NCI-H146 treated with DMSO at 0.1 percent for 48 hours (cell line): Measurements from ENCODE around the gene BFSP2.
"Not testable (repeated sequence)": the region's sequence is repeated elsewhere in the genome, so short reads cannot be mapped to it uniquely, and the experiment has no call there.

Source experiments
- DNase-seq: peaks from one replicate; lab custom pipeline; 2025; ENCODE audit not compliant: unreplicated experiment; lab: John Stamatoyannopoulos, UW

BFSP2 gene

GRCh38 chr3:133455281-133455680, 55.4 kb downstream of the BFSP2 start:
- DNase-seq = no peak

- no peak for DNase-seq
These were observed 56.1 kb downstream of the BFSP2 start for GRCh38 chr3:133455960-133456359.

GRCh38 chr3:133457025-133457424, 57.2 kb downstream of the BFSP2 start:
- no peak for DNase-seq

DNA sequence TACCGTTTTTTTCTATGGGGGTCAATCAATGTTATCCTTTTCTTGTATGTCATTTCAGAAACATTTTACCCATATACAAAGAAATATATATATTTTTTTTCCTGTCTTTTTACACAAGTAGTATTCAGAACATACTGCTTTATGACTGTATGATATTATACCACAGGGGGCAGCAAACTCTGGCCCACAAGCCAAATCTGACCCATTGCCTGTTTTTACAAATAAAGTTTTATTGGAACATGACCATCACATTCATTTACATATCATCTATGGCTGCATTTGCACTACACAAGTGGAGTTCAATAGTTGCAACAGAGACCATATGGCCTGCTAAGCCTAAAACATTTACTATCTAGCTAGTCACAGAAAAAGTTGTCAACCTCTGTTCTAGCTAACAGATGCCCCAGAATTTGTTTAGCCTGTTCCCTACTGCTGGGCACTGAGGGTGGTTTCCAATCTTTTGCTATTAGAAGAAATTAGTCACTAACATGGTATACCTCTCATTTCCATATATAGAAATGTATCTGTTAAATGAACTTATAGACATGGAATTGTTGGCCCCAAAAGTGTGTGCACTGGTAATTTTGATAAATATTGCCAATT, 57.7 kb downstream of the BFSP2 start:
- no peak for DNase-seq

DNA sequence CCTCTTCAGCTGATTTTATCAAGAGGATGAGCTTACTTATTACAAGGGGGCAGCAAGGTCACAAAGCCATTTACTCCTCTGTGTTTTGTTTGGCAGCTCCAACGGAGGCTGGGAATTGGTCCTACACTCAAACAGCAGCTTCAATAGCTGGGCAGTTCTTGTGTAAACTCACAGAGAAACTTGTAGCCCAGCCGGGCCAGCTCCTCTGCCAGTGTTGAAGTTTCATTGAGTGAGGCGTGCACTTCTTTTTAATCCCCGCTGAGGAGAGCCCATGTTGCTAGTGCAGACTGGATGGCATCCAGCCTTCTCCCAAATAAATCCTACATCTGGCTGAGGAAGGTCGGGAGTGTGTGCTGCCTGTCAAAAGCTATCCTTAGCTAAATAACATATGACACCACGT, 59.5 kb downstream of the BFSP2 start:
- DNase-seq = no peak

DNA sequence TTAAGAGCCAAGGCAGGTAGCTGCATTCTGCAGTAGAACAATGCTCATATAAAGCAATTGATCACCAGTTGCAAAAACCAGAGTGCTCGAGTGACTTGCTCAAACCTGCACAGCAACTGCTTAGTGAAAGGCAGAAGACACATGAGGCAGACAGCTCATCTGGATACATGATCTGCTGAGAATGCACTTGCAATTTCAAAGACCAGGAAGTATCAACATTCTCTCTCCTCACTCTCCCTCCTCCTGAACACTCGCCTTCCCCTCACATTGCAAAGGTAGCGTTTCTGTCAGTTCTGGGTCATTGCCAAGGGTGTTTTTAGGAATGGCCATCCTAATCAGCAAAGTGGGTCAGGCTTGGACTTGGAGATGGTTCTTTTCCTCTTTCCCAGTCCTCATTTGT, 61.0 kb downstream of the BFSP2 start:
- no peak for DNase-seq

DNA sequence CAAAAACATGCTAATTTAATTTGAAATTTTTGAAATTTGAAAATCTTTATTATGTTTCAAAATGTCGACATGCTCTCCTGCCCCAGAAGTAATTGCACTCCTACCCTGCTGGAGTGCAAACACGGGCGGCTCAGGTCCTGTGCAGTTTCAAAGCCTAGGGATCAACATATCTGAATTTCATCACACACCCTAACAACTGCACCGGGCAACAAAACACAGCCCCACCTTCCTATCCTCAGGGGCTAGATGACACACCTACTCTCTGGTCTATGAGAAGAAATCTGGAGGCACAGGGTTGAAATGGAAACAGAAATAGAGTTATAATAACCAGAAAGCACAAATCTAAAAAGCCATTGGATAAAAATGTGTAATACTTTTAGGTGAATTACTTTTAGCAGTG, 61.4 kb downstream of the BFSP2 start:
- DNase-seq = no peak

- DNase-seq = no peak
These were observed 63.5 kb downstream of the BFSP2 start for GRCh38 chr3:133463347-133463860.

DNA sequence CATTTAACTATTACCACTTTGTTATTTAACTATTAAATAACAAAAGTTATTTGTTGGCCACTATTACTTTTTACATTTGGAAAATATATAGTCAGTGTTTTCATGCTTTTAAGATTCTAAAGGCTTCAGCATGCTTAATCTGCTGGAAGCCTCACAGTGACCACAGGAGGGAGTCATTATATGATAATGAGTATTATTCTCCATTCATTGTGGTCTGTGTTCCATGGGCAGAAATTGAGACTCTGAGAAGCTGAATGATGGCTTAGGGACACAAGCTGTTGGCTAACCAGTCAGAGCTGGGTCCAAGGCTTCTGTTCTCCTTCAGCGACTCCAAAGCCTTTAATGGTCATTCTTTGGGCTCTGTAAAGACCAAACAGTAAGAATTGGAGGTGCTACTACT, 64.7 kb downstream of the BFSP2 start:
- DNase-seq = peak; percentile 78

DNA sequence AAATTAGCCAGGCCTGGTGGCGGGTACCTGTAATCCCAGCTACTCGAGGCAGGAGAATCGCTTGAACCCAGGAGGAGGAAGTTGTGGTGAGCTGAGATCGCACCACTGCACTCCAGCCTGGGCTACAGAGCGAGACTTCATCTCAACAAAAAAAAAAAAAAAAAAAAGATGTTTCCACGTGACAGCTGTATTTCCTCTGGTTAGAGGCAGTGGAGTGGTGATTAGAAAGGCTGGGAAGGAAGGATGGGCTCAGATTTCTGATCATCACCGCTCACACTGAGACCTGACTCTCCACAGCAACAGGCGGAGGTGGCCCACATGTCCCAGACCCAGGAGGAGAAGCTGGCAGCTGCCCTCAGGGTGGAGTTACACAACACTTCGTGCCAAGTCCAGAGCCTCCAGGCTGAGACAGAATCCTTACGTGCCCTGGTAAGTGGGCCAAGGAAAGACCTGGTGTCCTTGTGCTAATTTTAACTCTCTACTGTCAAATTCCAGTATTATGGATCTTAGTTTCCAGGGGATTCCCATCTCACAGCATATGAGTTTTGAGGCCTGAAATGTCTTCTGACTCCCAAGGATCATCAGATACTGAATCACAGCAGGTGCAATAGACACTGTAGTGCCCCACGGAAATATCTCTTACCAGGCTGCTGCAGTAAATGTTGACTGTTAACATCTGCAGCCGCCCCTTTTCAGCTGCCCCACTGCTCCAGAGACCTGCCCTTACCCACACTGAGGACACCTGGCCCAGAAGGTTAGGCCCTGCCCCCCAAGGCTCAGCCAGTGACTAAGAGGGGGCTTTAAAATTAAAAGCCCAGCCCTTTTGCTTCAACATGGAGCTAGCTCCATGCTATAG, 66.9 kb downstream of the BFSP2 start:
- no peak for DNase-seq

DNA sequence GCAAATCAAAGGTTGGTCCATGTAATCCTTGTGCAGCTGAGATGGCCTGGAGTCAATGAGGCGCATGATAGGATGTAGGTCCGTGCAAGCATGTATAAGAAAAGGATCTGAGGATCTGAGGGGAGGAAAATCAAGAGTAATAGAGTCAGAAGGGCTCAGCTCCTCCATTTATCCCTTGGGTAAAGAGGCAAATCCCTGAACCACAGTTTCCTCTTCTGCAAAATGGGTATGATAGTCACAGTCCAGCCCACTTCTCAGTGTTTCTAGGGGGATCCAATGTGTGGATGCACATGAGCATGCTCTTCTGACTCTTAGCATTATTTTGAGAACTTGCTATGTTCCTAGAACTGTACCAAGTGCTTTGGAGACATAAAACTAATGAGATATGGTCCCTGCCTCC, 67.9 kb downstream of the BFSP2 start:
- no peak for DNase-seq

GRCh38 chr3:133468251-133468721, 68.4 kb downstream of the BFSP2 start:
- no peak for DNase-seq

GRCh38 chr3:133469140-133469731, 69.4 kb downstream of the BFSP2 start:
- no peak for DNase-seq

DNA sequence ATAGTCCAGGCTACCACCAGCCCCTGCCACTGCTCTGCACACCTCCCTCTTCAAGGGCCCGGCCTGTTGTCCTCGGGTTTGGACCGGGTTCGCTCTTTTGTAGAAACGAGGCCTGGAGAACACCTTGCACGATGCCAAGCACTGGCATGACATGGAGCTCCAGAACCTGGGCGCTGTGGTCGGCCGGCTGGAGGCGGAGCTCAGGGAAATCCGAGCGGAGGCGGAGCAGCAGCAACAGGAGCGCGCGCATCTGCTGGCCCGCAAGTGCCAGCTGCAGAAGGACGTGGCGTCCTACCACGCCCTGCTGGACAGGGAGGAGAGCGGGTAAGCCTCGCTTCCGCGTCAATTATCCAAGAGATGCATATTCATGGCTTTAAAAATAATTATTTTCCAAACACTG, 72.4 kb downstream of the BFSP2 start:
- DNase-seq = no peak

DNA sequence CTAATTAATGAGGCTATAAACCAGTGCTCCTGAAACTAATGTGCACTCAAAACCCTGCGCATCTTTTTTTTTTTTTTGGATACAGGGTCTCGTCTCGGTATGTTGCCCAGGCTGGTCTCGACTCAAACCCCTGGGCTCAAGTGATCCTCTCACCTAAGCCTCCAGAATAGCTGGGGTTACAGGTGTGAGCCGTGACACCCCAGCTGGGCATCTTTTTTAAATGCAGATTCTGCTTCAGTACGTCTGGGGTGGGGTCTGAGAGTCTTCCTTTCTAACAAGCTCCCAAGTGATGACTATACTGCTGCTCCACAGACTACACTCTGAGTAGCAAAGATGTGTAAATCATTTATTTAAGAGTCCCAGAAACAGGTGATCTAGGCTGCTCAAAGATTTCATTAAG, 73.0 kb downstream of the BFSP2 start:
- DNase-seq = no peak

- DNase-seq = not testable (repeated sequence)
These were observed 73.8 kb downstream of the BFSP2 start for GRCh38 chr3:133473472-133474191.

GRCh38 chr3:133474251-133474801, 74.5 kb downstream of the BFSP2 start:
- DNase-seq = peak; percentile 27

- no peak for DNase-seq
These were observed 75.0 kb downstream of the BFSP2 start for GRCh38 chr3:133474817-133475216.

DNA sequence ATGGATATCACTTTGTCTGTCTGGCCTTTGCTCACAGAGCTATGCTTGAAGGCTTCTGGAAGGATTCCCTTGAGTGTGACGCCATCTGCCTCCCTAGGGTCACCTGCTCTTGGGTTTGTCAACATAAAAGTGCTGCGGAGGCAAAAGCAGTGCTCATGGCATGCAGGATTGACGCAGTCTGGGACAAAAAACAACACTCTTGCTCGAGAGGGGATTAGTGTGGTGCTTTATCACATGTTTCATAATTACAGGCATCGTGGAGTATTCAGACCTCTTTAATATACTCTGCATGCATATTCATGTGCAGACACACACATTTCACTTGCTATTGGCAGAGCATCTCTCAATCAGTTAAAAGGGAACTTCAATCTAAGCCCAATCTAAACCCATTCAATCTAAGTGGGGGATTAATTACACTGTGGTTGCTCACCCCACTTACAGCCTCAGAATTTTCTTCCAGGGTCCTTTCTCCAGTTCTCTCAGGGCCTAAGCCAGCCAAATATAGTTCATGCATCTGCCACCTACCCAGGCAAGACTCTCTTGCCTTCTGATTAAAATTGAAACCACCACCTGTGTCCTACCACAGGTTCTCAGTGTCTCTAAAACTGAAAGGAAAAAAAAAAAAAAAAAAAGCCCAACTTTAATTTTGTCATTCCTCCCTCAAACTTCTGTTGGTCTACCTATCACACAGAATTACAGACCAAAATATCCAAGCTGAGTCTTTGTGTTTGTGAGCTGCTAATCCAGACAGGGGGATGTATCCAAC, 75.6 kb downstream of the BFSP2 start:
- no peak for DNase-seq

- peak; percentile 95 for DNase-seq
These were observed 77.1 kb downstream of the BFSP2 start for GRCh38 chr3:133476971-133477375.
